ENCODE data around the gene TEKT2.

TEKT2 gene

GRCh38 chr1:36091698-36092097 is 7.8 kb downstream of the TEKT2 start:
- FAIRE-seq (no peak), DNase-seq (ENCODE audit: insufficient read length, low spot score) (no peak)
- no peak for TF ChIP-seq CTCF (IDR thresholded peaks at IDR 0.05; ENCODE audit: insufficient read depth, missing control alignments)

- DNase-seq (ENCODE audit: insufficient read length, low spot score) (no peak), FAIRE-seq (no peak)
- TF ChIP-seq CTCF (IDR thresholded peaks at IDR 0.05; ENCODE audit: insufficient read depth, missing control alignments): no peak
These were observed 8.4 kb downstream of the TEKT2 start for GRCh38 chr1:36092166-36092797.

- FAIRE-seq: no peak
- no peak for TF ChIP-seq CTCF (IDR thresholded peaks at IDR 0.05; ENCODE audit: insufficient read depth, missing control alignments)
- DNase-seq (ENCODE audit: insufficient read length, low spot score): no peak
These were observed 8.9 kb downstream of the TEKT2 start for GRCh38 chr1:36092798-36093185.

GRCh38 chr1:36093226-36093625 is 9.3 kb downstream of the TEKT2 start:
- no peak for FAIRE-seq

GRCh38 chr1:36093929-36094328 is 10.0 kb downstream of the TEKT2 start:
- TF ChIP-seq CTCF (IDR thresholded peaks at IDR 0.05; ENCODE audit: insufficient read depth, missing control alignments): no peak
- no peak for FAIRE-seq
- DNase-seq (ENCODE audit: insufficient read length, low spot score): no peak

More at GRCh38 chr1:36093226-36093625, 9.3 kb downstream of the TEKT2 start:
- no peak for DNase-seq (ENCODE audit: insufficient read length, low spot score)
- no peak for TF ChIP-seq CTCF (IDR thresholded peaks at IDR 0.05; ENCODE audit: insufficient read depth, missing control alignments)

GRCh38 chr1:36094621-36095061 is 10.7 kb downstream of the TEKT2 start:
- FAIRE-seq (no peak), DNase-seq (ENCODE audit: insufficient read length, low spot score) (no peak)
- TF ChIP-seq CTCF (IDR thresholded peaks at IDR 0.05; ENCODE audit: insufficient read depth, missing control alignments): no peak

- no peak for TF ChIP-seq CTCF (IDR thresholded peaks at IDR 0.05; ENCODE audit: insufficient read depth, missing control alignments)
- no peak for FAIRE-seq
- DNase-seq (ENCODE audit: insufficient read length, low spot score): no peak
These were observed 12.0 kb downstream of the TEKT2 start for GRCh38 chr1:36095760-36096405.
